SH-SY5Y (cell line): ENCODE results near the gene PRUNE2.

Source experiments
- GATA2 ChIP-seq: IDR thresholded peaks from 2 replicates; pipeline ENCODE4 v1.6.1; 2011; ENCODE audit warnings: mild to moderate bottlenecking, low read depth, low read length
- GATA3 ChIP-seq: IDR thresholded peaks from 2 replicates; pipeline ENCODE4 v1.6.1; 2011; ENCODE audit warnings: low read depth, mild to moderate bottlenecking, low read length, moderate library complexity

DNA sequence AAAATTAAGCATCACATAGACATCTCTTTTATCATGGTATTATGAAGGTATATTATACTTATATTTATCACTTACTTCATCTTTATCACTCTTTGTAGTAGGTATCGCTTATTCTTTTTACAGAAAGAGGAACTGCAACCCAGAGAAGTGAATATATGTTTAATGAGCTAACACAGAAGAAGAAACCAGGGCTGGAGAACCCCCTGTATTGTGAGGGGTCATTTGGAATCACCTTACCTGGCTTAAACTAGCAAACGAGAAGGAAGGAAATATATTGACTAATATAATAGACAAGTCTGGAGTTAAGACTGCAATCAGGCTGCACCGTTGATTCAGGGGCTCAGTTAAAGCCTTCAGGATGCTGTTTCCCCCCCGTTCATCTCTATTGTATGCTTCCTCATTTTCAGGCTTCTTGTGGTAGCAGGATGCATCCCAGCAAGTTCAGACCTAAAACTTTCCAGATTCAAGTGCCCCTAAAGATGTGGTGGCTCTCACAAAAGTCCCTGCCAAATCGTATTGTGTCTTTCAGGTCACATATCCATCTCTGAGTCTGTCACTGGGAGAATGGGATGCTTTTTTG lies 300.5 kb downstream of the PRUNE2 start:
- TF ChIP-seq GATA2 (no peak), GATA3 (no peak)
